ENCODE results near the gene GPR68. TPM values are rescaled to one million over a fixed set of nuclear protein-coding genes. Genes with fewer than 3 reads are reported as not detected.
"Not testable (repeated sequence)": the region's sequence is repeated elsewhere in the genome, so short reads cannot be mapped to it uniquely, and the experiment has no call there.

Gene GPR68
- total RNA-seq, 6 experiments from 2014 or later = 0.17 to 0.27 (median 0.19) TPM; not detected in 3

DNA sequence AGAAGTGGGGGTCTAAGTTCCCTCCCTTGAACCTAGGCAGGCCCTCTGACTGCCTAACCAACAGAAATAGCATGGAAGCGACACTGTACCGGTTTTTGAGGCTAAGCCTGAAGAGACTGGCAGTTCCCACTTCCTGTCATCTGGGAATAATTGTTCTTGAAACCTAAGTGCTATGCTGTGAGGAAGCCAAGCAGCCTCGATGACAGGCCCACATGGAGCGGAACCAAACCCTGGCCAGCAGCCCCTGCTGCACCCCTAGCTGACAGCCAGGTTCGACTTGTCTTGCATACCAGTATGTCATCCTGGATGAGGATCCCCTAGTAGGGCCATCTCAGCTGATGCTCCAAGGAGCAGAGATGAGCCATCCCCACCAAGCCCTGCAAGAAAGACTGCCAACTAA, 6.4 kb upstream of the GPR68 start:
- WGBS (ENCODE audit: insufficient coverage, low coverage, low lambda C conversion rate, missing lambda C conversion rate) = 74% methylated on average over 3 of the region's 5 CpGs
- H3K4me1 ChIP-seq = peaks cover 0 to 9% (median 0%) of the 10 kb centered on the region in 4 donors
- no peak for DNase-seq
- intact Hi-C loops (cut with DNase I) = no loop called here
- no peak overlapping the region for H3K4me3 ChIP-seq
- no peaks in the 10 kb centered on the region for H3K9me3 ChIP-seq
- no peak for ATAC-seq
- H3K27me3 ChIP-seq = no peaks in the 10 kb centered on the region
- no peak for TF ChIP-seq CTCF (IDR thresholded peaks at IDR 0.05)
- TF ChIP-seq POLR2A (IDR thresholded peaks at IDR 0.05) = no peak
- no peak overlapping the region for H3K27ac ChIP-seq
- H3K36me3 ChIP-seq = no peaks in the 10 kb centered on the region

- WGBS (ENCODE audit: insufficient coverage, low coverage, low lambda C conversion rate, missing lambda C conversion rate) = 38% methylated on average over 7 of the region's 10 CpGs
- Histone ChIP-seq H3K9me3 (no peaks in the 10 kb centered on the region), H3K4me3 (no peak overlapping the region), H3K27me3 (no peaks in the 10 kb centered on the region), H3K4me1 (peaks cover 0 to 9% (median 0%) of the 10 kb centered on the region in 4 donors), H3K27ac (no peak overlapping the region), H3K36me3 (no peaks in the 10 kb centered on the region)
- peak in 2 of 4 donors; percentile 19 for ATAC-seq
- DNase-seq = no peak
- TF ChIP-seq CTCF (IDR thresholded peaks at IDR 0.05) (no peak), POLR2A (IDR thresholded peaks at IDR 0.05) (no peak)
- intact Hi-C loops (cut with DNase I) = no loop called here
Observed at GRCh38 chr14:91249841-91250616, 5.5 kb upstream of the GPR68 start.

DNA sequence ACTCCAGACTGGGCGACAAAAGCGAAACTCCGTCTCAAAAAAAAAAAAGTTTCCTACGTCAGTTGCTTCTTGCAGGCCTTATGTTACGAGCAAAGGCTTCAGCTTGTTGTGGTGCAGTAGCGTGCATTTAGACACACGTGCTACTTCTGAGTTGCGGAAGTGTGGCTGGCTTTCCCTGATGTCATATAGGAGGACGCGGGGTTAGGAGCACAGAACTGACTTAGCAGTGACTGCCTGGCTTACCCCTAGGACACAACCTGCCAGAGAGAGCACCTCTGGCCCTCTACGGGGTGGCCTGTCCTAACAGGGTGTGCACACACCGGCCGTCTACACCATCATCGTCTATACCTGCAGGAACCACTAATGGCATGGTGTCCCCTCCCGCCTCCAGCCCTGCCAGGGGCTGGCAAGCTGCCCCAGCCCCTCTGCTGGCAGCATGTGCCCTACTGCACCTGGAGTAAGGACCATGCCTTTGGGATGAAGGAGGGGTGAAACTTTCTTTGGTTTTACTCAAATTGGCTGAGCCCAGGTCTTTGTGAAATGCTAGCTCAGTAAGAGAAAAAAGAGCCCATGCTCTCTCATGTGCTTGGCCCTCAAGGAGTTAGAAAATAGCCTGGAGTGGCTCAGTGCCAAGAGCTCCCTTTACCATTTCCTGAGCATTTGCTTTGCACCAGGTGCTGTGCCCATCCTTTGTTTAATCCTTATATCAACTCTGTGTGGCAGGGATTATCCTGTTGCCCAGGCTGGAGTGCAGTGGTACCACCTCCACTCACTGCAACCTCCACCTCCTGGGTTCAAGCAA, 1.7 kb upstream of the GPR68 start:
- H3K9me3 ChIP-seq = no peaks in the 10 kb centered on the region
- H3K27me3 ChIP-seq = no peaks in the 10 kb centered on the region
- H3K4me1 ChIP-seq = no peaks in the 10 kb centered on the region
- H3K4me3 ChIP-seq = no peak overlapping the region
- WGBS (ENCODE audit: insufficient coverage, low coverage, low lambda C conversion rate, missing lambda C conversion rate) = 100% methylated on average over 1 of the region's 15 CpGs
- no peak overlapping the region for H3K27ac ChIP-seq
- no peaks in the 10 kb centered on the region for H3K36me3 ChIP-seq
- intact Hi-C loops (cut with DNase I) = no loop called here
- TF ChIP-seq POLR2A (IDR thresholded peaks at IDR 0.05) (no peak), CTCF (IDR thresholded peaks at IDR 0.05) (no peak)
- peak in 1 of 4 donors; percentile 26 for ATAC-seq
- DNase-seq = no peak

- H3K27ac ChIP-seq = not testable (repeated sequence)
Observed at GRCh38 chr14:91245616-91246015, 1.1 kb upstream of the GPR68 start.

GRCh38 chr14:91245029-91245428, 525 bp upstream of the GPR68 start:
- WGBS (ENCODE audit: insufficient coverage, low coverage, low lambda C conversion rate, missing lambda C conversion rate) = 55% methylated on average over 5 of the region's 9 CpGs
- intact Hi-C loops (cut with DNase I) = no loop called here
- Histone ChIP-seq H3K36me3 (no peaks in the 10 kb centered on the region), H3K27me3 (no peaks in the 10 kb centered on the region), H3K4me3 (no peak overlapping the region), H3K27ac (no peak overlapping the region), H3K4me1 (no peaks in the 10 kb centered on the region), H3K9me3 (no peaks in the 10 kb centered on the region)
- DNase-seq (no peak), ATAC-seq (peak in 2 of 4 donors; percentile 14 to 29)
- TF ChIP-seq CTCF (IDR thresholded peaks at IDR 0.05) (no peak), POLR2A (IDR thresholded peaks at IDR 0.05) (no peak)

More at GRCh38 chr14:91245616-91246015, 1.1 kb upstream of the GPR68 start:
- H3K36me3 ChIP-seq; intact Hi-C loops (cut with DNase I); H3K27me3 ChIP-seq; DNase-seq; H3K9me3 ChIP-seq; H3K4me1 ChIP-seq; ATAC-seq; H3K4me3 ChIP-seq: not testable (repeated sequence)
- WGBS (ENCODE audit: insufficient coverage, low coverage, low lambda C conversion rate, missing lambda C conversion rate) = 91% methylated on average over 8 of the region's 8 CpGs
